ENCODE measurements around the gene ECHS1.

GRCh38 chr10:133401500-133401899 lies 28.3 kb upstream of the ECHS1 start:
- TF ChIP-seq, protein P1, sequence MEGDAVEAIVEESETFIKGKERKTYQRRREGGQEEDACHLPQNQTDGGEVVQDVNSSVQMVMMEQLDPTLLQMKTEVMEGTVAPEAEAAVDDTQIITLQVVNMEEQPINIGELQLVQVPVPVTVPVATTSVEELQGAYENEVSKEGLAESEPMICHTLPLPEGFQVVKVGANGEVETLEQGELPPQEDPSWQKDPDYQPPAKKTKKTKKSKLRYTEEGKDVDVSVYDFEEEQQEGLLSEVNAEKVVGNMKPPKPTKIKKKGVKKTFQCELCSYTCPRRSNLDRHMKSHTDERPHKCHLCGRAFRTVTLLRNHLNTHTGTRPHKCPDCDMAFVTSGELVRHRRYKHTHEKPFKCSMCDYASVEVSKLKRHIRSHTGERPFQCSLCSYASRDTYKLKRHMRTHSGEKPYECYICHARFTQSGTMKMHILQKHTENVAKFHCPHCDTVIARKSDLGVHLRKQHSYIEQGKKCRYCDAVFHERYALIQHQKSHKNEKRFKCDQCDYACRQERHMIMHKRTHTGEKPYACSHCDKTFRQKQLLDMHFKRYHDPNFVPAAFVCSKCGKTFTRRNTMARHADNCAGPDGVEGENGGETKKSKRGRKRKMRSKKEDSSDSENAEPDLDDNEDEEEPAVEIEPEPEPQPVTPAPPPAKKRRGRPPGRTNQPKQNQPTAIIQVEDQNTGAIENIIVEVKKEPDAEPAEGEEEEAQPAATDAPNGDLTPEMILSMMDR (IDR thresholded peaks at IDR 0.05): no peak
- no peak for TF ChIP-seq ZFX (IDR thresholded peaks at IDR 0.05; ENCODE audit: borderline replicate concordance)

All from 22Rv1 (cell line).